GM21528 (cell line): Measurements from ENCODE around the gene CAND2.

ENCODE experiments used
- ATAC-seq: cut with Tn5 transposase; IDR thresholded peaks from one replicate; pipeline ENCODE4 v1.9.1; 2021; ENCODE audit warnings: mild to moderate bottlenecking, moderate library complexity; ENCODE audit not compliant: unreplicated experiment, low FRiP score

CAND2 gene

GRCh38 chr3:12796171-12797123 lies at the start of gene CAND2:
TSS of gene CAND2 (plus strand) at chr3:12796680. CDS start at chr3:12796721, 41 bp downstream.
- ATAC-seq = no peak

- no peak for ATAC-seq
Observed at GRCh38 chr3:12748477-12748876, 48.0 kb upstream of the CAND2 start.

GRCh38 chr3:12750223-12750622 lies 46.3 kb upstream of the CAND2 start:
- ATAC-seq = no peak

- ATAC-seq = no peak
Observed at GRCh38 chr3:12750658-12751071, 45.8 kb upstream of the CAND2 start.

- ATAC-seq = no peak
Observed at GRCh38 chr3:12751571-12751970, 44.9 kb upstream of the CAND2 start.

- ATAC-seq = no peak
Observed at GRCh38 chr3:12752102-12752501, 44.4 kb upstream of the CAND2 start.

- ATAC-seq = no peak
Observed at GRCh38 chr3:12752809-12753208, 43.7 kb upstream of the CAND2 start.

- ATAC-seq = no peak
Observed at GRCh38 chr3:12753275-12754028, 43.0 kb upstream of the CAND2 start.

- no peak for ATAC-seq
Observed at GRCh38 chr3:12754313-12754712, 42.2 kb upstream of the CAND2 start.

GRCh38 chr3:12755754-12756153 lies 40.7 kb upstream of the CAND2 start:
- no peak for ATAC-seq

GRCh38 chr3:12756175-12756574 lies 40.3 kb upstream of the CAND2 start:
- no peak for ATAC-seq

- ATAC-seq = no peak
Observed at GRCh38 chr3:12756635-12757034, 39.8 kb upstream of the CAND2 start.

- ATAC-seq = no peak
Observed at GRCh38 chr3:12758025-12758781, 38.3 kb upstream of the CAND2 start.

GRCh38 chr3:12759097-12759679 lies 37.3 kb upstream of the CAND2 start, which contains the start of gene TMEM40:
TSS of gene TMEM40 (minus strand) at chr3:12759259. CDS start at chr3:12749832, 9,427 bp downstream.
- ATAC-seq = no peak

GRCh38 chr3:12759693-12760565 lies 36.6 kb upstream of the CAND2 start:
- ATAC-seq = no peak

- no peak for ATAC-seq
Observed at GRCh38 chr3:12764171-12764776, 32.2 kb upstream of the CAND2 start.

GRCh38 chr3:12766541-12766940 lies 29.9 kb upstream of the CAND2 start:
- ATAC-seq = no peak

GRCh38 chr3:12768579-12769527 lies 27.6 kb upstream of the CAND2 start:
- no peak for ATAC-seq
